Fibroblast of lung (primary cell): ENCODE data around the gene CD207.

Experiments used
- EZH2 ChIP-seq: IDR thresholded peaks from 2 replicates; pipeline ENCODE4 v1.5.1; 2012; ENCODE audit warnings: low read length, control low read depth, mild to moderate bottlenecking; ENCODE audit errors: missing control alignments
- TF ChIP-seq, protein P1 (sequence below), 2 donors: IDR thresholded peaks in 1 of 2; conservative IDR thresholded peaks in 1 of 2; 1 replicate in 1 of 2; 2 replicates in 1 of 2; pipeline ENCODE4 v1.5.1; 2011 to 2012; ENCODE audit warnings: low read length in 2 of 2, control low read depth in 1 of 2, inconsistent platforms in 1 of 2, low read depth in 1 of 2, mild to moderate bottlenecking in 1 of 2

DNA sequence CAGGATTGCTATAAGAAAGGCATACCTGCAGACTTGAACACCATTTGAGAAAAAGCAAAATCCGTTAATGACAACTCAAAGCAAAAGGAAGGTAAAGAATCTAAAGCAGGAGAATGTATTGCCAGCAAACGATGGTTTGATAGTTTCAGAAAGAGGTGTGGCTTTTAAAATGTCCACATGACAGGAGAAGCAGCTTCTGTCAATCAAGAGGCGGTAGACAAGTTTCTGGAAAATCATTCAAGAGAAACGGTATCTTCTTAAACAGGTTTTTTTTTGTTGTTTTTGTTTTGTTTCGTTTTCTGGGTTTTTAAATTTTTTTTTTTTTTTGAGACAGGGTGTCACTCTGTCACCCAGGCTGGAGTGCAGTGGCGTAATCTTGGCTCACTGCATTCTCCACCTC lies 29.0 kb downstream of the CD207 start:
- TF ChIP-seq, protein P1, sequence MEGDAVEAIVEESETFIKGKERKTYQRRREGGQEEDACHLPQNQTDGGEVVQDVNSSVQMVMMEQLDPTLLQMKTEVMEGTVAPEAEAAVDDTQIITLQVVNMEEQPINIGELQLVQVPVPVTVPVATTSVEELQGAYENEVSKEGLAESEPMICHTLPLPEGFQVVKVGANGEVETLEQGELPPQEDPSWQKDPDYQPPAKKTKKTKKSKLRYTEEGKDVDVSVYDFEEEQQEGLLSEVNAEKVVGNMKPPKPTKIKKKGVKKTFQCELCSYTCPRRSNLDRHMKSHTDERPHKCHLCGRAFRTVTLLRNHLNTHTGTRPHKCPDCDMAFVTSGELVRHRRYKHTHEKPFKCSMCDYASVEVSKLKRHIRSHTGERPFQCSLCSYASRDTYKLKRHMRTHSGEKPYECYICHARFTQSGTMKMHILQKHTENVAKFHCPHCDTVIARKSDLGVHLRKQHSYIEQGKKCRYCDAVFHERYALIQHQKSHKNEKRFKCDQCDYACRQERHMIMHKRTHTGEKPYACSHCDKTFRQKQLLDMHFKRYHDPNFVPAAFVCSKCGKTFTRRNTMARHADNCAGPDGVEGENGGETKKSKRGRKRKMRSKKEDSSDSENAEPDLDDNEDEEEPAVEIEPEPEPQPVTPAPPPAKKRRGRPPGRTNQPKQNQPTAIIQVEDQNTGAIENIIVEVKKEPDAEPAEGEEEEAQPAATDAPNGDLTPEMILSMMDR (conservative IDR thresholded peaks at IDR 0.05 in 1 of 2, IDR thresholded peaks at IDR 0.05 in 1 of 2; ENCODE audit: low read depth in 1 of 2, low read length in 2 of 2), result no peak
- TF ChIP-seq EZH2, result no peak
